Activated CD8-positive, alpha-beta T cell treated with anti-CD3 and anti-CD28 coated beads for 36 hours (primary cell): ENCODE data around the gene PYGM. TPM values are rescaled to one million over a fixed set of nuclear protein-coding genes. Genes with fewer than 3 reads are reported as not detected.
A peak's percentile ranks its signal among the peaks of the same experiment; 100 is the strongest.

ENCODE experiments used
- ATAC-seq: fragments of 200-7000 bp; cut with Tn5 transposase; one replicate; pipeline ENCODE4 v1.10.0; 2021; ENCODE audit warnings: mild to moderate bottlenecking, moderate library complexity
- CTCF ChIA-PET: fragments of 350-600 bp; sonication (Branson Sonifier 250); formaldehyde crosslinking; loops from one replicate; lab custom pipeline; 2021; ENCODE audit warnings: antibody characterized with exemption; lab: Charles Lee
- POLR2A ChIA-PET: fragments of 350-600 bp; sonication (Branson Sonifier 250); formaldehyde crosslinking; loops from one replicate; lab custom pipeline; 2021; ENCODE audit warnings: antibody characterized with exemption; lab: Charles Lee
- DNase-seq: peaks from one replicate; pipeline ENCODE4 v3.0.0-alpha.2; 2020
- H3K27ac Mint-ChIP-seq: one replicate; pipeline ENCODE4 v1.8.0; 2021; ENCODE audit warnings: mild to moderate bottlenecking, mixed read lengths
- H3K27me3 Mint-ChIP-seq: one replicate; pipeline ENCODE4 v1.8.0; 2021; ENCODE audit warnings: mixed read lengths
- H3K36me3 Mint-ChIP-seq: one replicate; pipeline ENCODE4 v1.8.0; 2021; ENCODE audit warnings: low read depth, mixed read lengths
- H3K4me1 Mint-ChIP-seq: one replicate; pipeline ENCODE4 v1.8.0; 2021; ENCODE audit warnings: low read depth, mixed read lengths
- H3K4me3 Mint-ChIP-seq: one replicate; pipeline ENCODE4 v1.8.0; 2021; ENCODE audit warnings: mild to moderate bottlenecking, moderate library complexity, mixed read lengths
- H3K9me3 Mint-ChIP-seq: one replicate; pipeline ENCODE4 v1.8.0; 2021; ENCODE audit warnings: mixed read lengths
- CTCF ChIP-seq: fragments of 200-600 bp; IDR thresholded peaks from one replicate; pipeline ENCODE4 v1.8.0; 2022; ENCODE audit warnings: antibody characterized with exemption, mild to moderate bottlenecking
- intact Hi-C: fragments of 100-400 bp; cut with micrococcal nuclease; formaldehyde crosslinking; loops from one replicate; pipeline ENCODE4 v1.10.0; 2022
- total RNA-seq, 2 experiments: library from RNA; stranded (reverse); gene quantifications; one replicate each; pipeline ENCODE4 v1.2.3, GENCODE V29; 2021

Gene PYGM
- total RNA-seq, 2 experiments from 2014 or later: 1.2 to 3.3 TPM

GRCh38 chr11:64765851-64766665, 6.3 kb upstream of the PYGM start:
- no peak for TF ChIP-seq CTCF
- Mint-ChIP-seq H3K27ac (peak overlapping the region; percentile 78), H3K4me3 (peak overlapping the region; percentile 22), H3K27me3 (no peaks in the 10 kb centered on the region), H3K9me3 (no peaks in the 10 kb centered on the region), H3K4me1 (peaks cover 91% of the 10 kb centered on the region), H3K36me3 (peaks cover 80% of the 10 kb centered on the region)
- intact Hi-C loops: no loop called here
- ATAC-seq (no peak), DNase-seq (no peak)
- CTCF ChIA-PET: interaction anchor here (5.0 kb wide), 2 partner anchors 9 to 21 kb away, joined by 35 to 45 read pairs; partner anchors contain the start of gene RASGRP2
- POLR2A ChIA-PET: interaction anchor here (0.6 to 24.1 kb wide), 5 partner anchors 4 to 96 kb away, joined by 3 to 331 read pairs (median 308); partner anchors contain the start of genes PYGM, RASGRP2 and SF1

GRCh38 chr11:64765291-64765850, 5.6 kb upstream of the PYGM start:
- intact Hi-C loops: no loop called here
- CTCF ChIA-PET: interaction anchor here (5.0 kb wide), 2 partner anchors 10 to 20 kb away, joined by 35 to 45 read pairs; partner anchors contain the start of gene RASGRP2
- POLR2A ChIA-PET: interaction anchor here (1.1 to 24.1 kb wide), 3 partner anchors 8 to 97 kb away, joined by 3 to 331 read pairs (median 308); partner anchors contain the start of genes RASGRP2 and SF1
- Mint-ChIP-seq H3K27ac (peak overlapping the region; percentile 80), H3K9me3 (no peaks in the 10 kb centered on the region), H3K4me3 (no peak overlapping the region), H3K27me3 (no peaks in the 10 kb centered on the region), H3K4me1 (peaks cover 91% of the 10 kb centered on the region), H3K36me3 (peaks cover 73% of the 10 kb centered on the region)
- DNase-seq (no peak), ATAC-seq (no peak)
- TF ChIP-seq CTCF: peak; percentile 23

- peak overlapping the region; percentile 35 for H3K4me3 Mint-ChIP-seq
- H3K27ac Mint-ChIP-seq: peak overlapping the region; percentile 80
- no peaks in the 10 kb centered on the region for H3K27me3 Mint-ChIP-seq
- ChIA-PET CTCF (interaction anchor here (2.0 to 5.0 kb wide), 3 partner anchors 8 to 20 kb away, joined by 11 to 45 read pairs (median 35); partner anchors contain the start of gene RASGRP2), POLR2A (interaction anchor here (1.1 to 24.1 kb wide), 3 partner anchors 9 to 323 kb away, joined by 3 to 331 read pairs (median 308); partner anchors contain the start of genes RASGRP2 and SF1)
- H3K9me3 Mint-ChIP-seq: no peaks in the 10 kb centered on the region
- H3K4me1 Mint-ChIP-seq: peaks cover 89% of the 10 kb centered on the region
- peaks cover 67% of the 10 kb centered on the region for H3K36me3 Mint-ChIP-seq
- intact Hi-C loops: no loop called here
- no peak for TF ChIP-seq CTCF
- ATAC-seq (no peak), DNase-seq (no peak)
These were observed 5.0 kb upstream of the PYGM start for GRCh38 chr11:64764753-64765152.

GRCh38 chr11:64764040-64764611, 4.4 kb upstream of the PYGM start:
- ATAC-seq: peak; percentile 35
- peak; percentile 82 for DNase-seq
- peaks cover 84% of the 10 kb centered on the region for H3K4me1 Mint-ChIP-seq
- TF ChIP-seq CTCF: no peak
- ChIA-PET POLR2A (interaction anchor here (1.1 to 24.1 kb wide), 3 partner anchors 9 to 323 kb away, joined by 3 to 331 read pairs (median 308); partner anchors contain the start of genes RASGRP2 and SF1), CTCF (interaction anchor here (0.7 to 5.0 kb wide), 6 partner anchors 8 to 76 kb away, joined by 3 to 45 read pairs (median 11); partner anchors contain the start of genes RASGRP2 and SF1)
- intact Hi-C loops: no loop called here
- no peaks in the 10 kb centered on the region for H3K9me3 Mint-ChIP-seq
- no peaks in the 10 kb centered on the region for H3K27me3 Mint-ChIP-seq
- peak overlapping the region; percentile 80 for H3K27ac Mint-ChIP-seq
- peak overlapping the region; percentile 35 for H3K4me3 Mint-ChIP-seq
- peaks cover 60% of the 10 kb centered on the region for H3K36me3 Mint-ChIP-seq
